ENCODE measurements around the gene STK38L. TPM values are rescaled to one million over a fixed set of nuclear protein-coding genes. Genes with fewer than 3 reads are reported as not detected.

The STK38L gene
- total and polyA plus RNA-seq, 2 of the 4 experiments (the other 2 are of a cell fraction): 5.1 to 7.2 TPM

- H4K91ac ChIP-seq (ENCODE audit: insufficient read depth, low read depth, low read length): no peak overlapping the region
- no peak overlapping the region for H3K9ac ChIP-seq (ENCODE audit: low read depth, low read length)
- no peak for ATAC-seq (ENCODE audit: low read depth)
- BruUV-seq (replicated peaks): no TSS peak
- H2BK120ac ChIP-seq (ENCODE audit: low read depth, low read length): no peak overlapping the region
- no peak for TF ChIP-seq FOS (IDR thresholded peaks at IDR 0.05; ENCODE audit: low read depth, low read length)
- no peak for TF ChIP-seq MAZ (IDR thresholded peaks at IDR 0.05; ENCODE audit: borderline replicate concordance, low read depth, low read length)
- no peak for TF ChIP-seq MAFK (IDR thresholded peaks at IDR 0.05; ENCODE audit: low read depth, low read length)
- no peak for TF ChIP-seq NFE2L2 (IDR thresholded peaks at IDR 0.05; ENCODE audit: low read depth, low read length)
- TF ChIP-seq ELK1 (IDR thresholded peaks at IDR 0.05; ENCODE audit: borderline replicate concordance, low read depth, low read length): no peak
- TF ChIP-seq CHD1 (IDR thresholded peaks at IDR 0.05; ENCODE audit: low read depth, low read length): no peak
- no peak for TF ChIP-seq SMC3 (IDR thresholded peaks at IDR 0.05; ENCODE audit: low read depth, low read length)
- TF ChIP-seq BHLHE40 (IDR thresholded peaks at IDR 0.05; ENCODE audit: low read depth, low read length): no peak
- TF ChIP-seq CTCF (conservative IDR thresholded peaks at IDR 0.05; ENCODE audit: low read depth, low read length): no peak
- TF ChIP-seq MXI1 (IDR thresholded peaks at IDR 0.05; ENCODE audit: borderline replicate concordance, low read depth, low read length): no peak
- TF ChIP-seq CEBPB (IDR thresholded peaks at IDR 0.05; ENCODE audit: low read depth, low read length): no peak
- TF ChIP-seq RAD21 (IDR thresholded peaks at IDR 0.05; ENCODE audit: low read length): no peak
- TF ChIP-seq USF2 (IDR thresholded peaks at IDR 0.05; ENCODE audit: low read depth, low read length): no peak
- TF ChIP-seq RCOR1 (IDR thresholded peaks at IDR 0.05; ENCODE audit: insufficient replicate concordance, low read length): no peak
- no peak for TF ChIP-seq RFX5 (IDR thresholded peaks at IDR 0.05; ENCODE audit: low read depth, low read length)
- H3K27me3 ChIP-seq (ENCODE audit: control insufficient read depth, insufficient read depth, low read length): no peaks in the 10 kb centered on the region
- H3K4ac ChIP-seq (ENCODE audit: low read depth, low read length): no peak overlapping the region
- no peak overlapping the region for H4K5ac ChIP-seq (ENCODE audit: low read depth, low read length)
- no peak overlapping the region for H4K8ac ChIP-seq (ENCODE audit: low read depth in 2 of 2, low read length in 2 of 2)
- CTCF ChIA-PET: interaction anchor here (1.3 kb wide), 1 partner anchor 10 kb away, joined by 5 read pairs; no protein-coding TSS in a partner anchor
- no peak for DNase-seq
- no peak overlapping the region for H2BK20ac ChIP-seq (ENCODE audit: low read depth, low read length)
- no peaks in the 10 kb centered on the region for H3K9me3 ChIP-seq (ENCODE audit: control insufficient read depth, insufficient read depth, low read length)
- H3K36me3 ChIP-seq (ENCODE audit: control insufficient read depth, insufficient read depth, low read length): peaks cover 4% of the 10 kb centered on the region
- H2AFZ ChIP-seq (replicated peaks; ENCODE audit: low read length, poor library complexity): no peak overlapping the region
- H3K4me1 ChIP-seq (ENCODE audit: control insufficient read depth, insufficient read depth, low read length): peaks cover 2% of the 10 kb centered on the region
- no peak overlapping the region for H2AK5ac ChIP-seq (ENCODE audit: low read depth, low read length)
- H3K18ac ChIP-seq (ENCODE audit: low read depth, low read length): no peak overlapping the region
- H3K14ac ChIP-seq (replicated peaks; ENCODE audit: low read depth, low read length): no peak overlapping the region
- in situ Hi-C loops (cut with MboI; ENCODE audit: low sequenced_read_pairs) (no loop called here), dilution Hi-C loops (cut with HindIII; ENCODE audit: low sequenced_read_pairs, unreplicated experiment) (no loop called here), intact Hi-C loops (cut with micrococcal nuclease) (no loop called here)
- H3K56ac ChIP-seq (ENCODE audit: extremely low read depth, insufficient read depth, low read length): no peak overlapping the region
- H3K4me3 ChIP-seq (ENCODE audit: insufficient read depth, low read depth, low read length): no peak overlapping the region
- WGBS, 2 experiments (ENCODE audit: extremely low coverage in 2 of 2, insufficient read length in 1 of 2): 40% methylated on average over 2 of the region's 6 CpGs; no CpG with 5 or more reads in 1 of the 2 experiments
- no peak overlapping the region for H3K4me2 ChIP-seq (ENCODE audit: low read depth, low read length)
- H2AK9ac ChIP-seq (replicated peaks; ENCODE audit: low read depth, low read length, poor library complexity): no peak overlapping the region
- no peak overlapping the region for H3K23ac ChIP-seq (ENCODE audit: low read depth, low read length)
- peaks cover 3 to 14% of the 10 kb centered on the region in 2 experiments; a peak in 1 of 4 replicates for H3K79me1 ChIP-seq (ENCODE audit: low read depth in 1 of 2, low read length in 2 of 2)
- no peaks in the 10 kb centered on the region for H4K20me1 ChIP-seq (ENCODE audit: insufficient read depth, low read length)
- H3K9me1 ChIP-seq (ENCODE audit: insufficient read depth, low read length): no peaks in the 10 kb centered on the region; the same call in 1 of the 2 replicates
- no peak overlapping the region for H2BK15ac ChIP-seq (ENCODE audit: low read depth, low read length)
- H3K27ac ChIP-seq (ENCODE audit: insufficient read depth, low read length): no peak overlapping the region
- H2BK5ac ChIP-seq (ENCODE audit: low read depth, low read length, poor library complexity, severe bottlenecking): no peak overlapping the region
- POLR2A ChIA-PET (ENCODE audit: unreplicated experiment): no interaction called here
Measured at GRCh38 chr12:27296674-27297073, 52.6 kb downstream of the STK38L start.

Data from IMR-90 (cell line).